ENCODE results near the gene CLDN19.

The CLDN19 gene, protein sequence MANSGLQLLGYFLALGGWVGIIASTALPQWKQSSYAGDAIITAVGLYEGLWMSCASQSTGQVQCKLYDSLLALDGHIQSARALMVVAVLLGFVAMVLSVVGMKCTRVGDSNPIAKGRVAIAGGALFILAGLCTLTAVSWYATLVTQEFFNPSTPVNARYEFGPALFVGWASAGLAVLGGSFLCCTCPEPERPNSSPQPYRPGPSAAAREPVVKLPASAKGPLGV

DNA sequence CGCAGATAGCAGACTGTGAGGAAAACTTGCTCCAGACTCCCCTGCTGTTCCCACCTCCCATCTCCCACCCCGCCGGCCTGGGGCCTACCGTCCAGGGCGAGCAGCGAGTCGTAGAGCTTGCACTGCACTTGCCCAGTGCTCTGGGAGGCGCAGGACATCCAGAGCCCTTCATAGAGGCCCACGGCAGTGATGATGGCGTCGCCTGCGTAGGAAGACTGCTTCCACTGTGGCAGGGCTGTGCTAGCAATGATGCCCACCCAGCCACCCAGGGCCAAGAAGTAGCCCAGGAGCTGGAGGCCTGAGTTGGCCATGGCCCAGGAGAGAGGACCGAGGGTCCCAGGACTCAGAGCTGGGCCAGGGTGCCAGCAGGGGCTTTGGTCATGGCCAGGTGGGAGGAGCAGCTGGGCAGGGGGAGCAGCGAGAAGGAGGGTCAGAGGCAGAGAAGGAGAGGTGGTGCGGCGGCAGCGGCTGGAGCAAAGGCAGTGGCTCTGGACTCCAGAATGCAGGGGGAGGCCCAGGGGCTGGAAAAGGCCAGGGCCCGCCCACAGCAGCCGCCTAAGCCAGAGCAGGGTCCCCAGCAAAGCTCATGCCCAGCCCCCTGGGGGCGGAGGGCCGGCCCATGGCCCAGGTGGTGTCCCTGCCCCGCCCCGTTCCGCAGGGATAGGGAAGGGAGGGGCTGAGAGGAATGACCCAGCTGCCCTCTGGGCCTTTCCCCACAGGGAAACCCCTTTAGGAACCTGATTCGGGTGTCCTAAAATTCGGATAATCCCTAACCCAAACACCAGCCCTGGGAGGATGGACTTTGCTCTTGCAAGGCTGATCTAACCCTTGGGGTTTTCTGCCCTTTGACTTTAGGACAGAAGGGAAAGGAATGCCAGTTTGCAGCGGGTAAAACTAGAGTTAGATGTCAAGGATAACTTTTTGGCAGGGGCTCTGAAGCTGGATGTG, at the start of gene CLDN19:
TSS of gene CLDN19 (minus strand) at position 484 of the 948 bp plus-strand sequence. CDS start at position 311, 173 bp downstream.
- no peak for DNase-seq

DNA sequence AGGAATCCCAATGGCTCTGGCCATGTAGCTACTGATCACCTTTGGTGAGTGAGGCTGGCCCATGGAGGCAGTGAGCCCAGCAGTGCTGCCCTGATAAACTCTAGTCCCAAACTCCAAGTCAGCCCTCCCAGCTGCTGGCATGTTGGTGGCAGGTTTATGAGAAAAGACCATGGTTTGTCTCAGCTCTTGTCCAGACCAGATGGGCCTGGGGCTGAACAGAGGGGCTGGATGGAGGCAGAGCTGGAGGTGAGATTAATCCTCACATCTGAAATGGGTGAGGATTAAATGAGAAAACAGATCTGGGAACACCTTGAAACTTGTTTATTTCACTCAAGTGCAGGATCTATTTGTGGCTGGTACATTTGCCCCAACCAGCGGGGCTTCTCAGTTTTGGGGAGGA, 48.0 kb upstream of the CLDN19 start:
- DNase-seq: no peak

DNA sequence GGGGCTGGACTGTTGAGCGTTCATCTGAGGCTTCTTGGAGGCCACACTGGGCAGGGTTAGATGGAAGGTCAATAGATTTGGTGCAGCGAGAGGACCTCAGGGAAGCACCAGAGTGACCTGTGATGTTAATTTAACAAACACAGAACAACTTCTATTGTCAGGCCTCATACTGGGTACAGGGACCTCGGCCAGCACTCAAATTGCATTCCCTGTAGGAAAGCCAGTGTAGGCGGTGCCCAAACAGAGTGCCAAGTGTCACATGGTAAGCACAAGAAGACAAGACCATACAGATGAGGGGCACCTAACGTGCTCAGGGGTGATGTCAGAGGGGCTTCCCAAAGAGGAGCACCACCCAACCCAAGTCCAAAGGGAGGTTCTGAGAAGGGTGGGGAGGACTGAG, 46.1 kb upstream of the CLDN19 start:
- DNase-seq: no peak

DNA sequence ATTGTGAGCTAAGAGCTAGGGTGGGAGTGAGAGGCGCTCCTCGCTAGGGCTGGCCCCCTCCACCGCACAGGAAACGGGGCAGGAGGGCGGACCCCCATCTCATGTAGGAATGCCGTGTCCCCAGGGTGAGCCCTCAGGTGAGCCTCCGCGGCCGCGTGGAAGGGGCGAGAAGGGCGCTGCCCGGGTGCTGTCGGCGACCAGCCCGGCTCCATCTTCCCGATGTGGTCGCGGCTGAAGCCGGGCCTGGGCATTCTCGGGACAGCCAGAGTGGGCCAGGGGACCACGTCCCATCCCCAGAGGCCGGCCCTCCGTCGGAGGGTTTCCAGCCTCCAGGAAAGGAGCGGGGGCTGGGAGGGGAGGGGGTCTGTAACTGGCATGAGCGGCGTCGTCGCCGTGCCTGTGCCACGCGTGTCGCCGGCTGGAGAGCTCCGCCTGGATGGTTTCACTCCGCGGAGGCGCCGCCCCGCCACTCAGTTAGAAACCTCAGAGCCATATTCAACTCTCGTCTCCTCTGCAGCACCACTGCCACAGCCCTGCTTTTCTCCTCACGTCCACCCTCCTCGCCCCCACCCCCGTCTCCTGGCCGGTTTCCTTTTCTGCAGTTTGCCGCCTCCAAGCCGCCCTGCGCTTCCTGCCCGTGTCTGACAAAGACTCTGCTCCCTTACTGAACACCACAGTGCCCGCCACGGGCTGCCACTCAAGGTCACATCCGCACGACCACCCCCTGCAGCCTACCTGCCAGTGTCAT, 45.1 kb upstream of the CLDN19 start, which contains the start of gene TMEM269:
TSS of gene TMEM269 (plus strand) at position 46 of the 748 bp plus-strand sequence. CDS start 4,903 bp downstream, outside the sequence.
- DNase-seq: peak; percentile 15

DNA sequence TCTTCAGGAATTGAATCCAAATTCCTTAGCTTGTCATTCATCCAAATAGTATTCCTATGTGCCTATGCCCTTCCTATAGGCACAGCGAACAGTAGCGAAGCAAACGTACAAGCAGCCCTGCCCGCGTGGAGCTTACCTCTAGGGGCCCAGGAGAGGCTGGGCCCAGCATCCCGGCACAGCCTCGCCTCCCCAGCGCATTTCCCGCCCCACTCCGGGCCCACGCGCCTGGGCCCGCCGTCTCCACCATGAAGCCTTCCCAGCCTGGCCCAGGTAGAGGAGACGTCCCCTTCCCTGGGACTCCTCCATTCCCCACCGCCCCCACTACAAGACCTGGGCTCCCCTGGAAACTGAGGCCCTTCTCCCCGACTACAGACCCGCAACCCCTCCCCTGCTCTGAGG, 44.5 kb upstream of the CLDN19 start:
- DNase-seq: no peak

DNA sequence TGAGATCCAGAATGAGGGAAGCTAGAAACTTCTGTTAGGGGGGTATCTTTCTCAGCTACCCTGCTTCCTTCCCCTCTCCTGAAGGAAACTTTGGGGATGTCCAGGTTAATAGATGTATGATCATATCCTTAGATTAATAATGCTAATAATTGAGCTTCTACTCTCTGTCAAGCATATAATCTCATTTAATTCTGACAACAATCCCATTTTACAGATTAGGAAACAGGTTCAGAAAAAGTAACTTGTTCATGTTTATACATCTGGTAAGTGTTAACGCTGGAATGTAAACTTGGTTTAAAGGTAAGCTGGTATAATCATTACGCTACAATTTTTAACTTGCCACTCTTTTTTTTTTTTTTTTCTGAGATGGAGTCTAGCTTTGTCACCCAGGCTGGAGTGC, 43.1 kb upstream of the CLDN19 start:
- no peak for DNase-seq

DNA sequence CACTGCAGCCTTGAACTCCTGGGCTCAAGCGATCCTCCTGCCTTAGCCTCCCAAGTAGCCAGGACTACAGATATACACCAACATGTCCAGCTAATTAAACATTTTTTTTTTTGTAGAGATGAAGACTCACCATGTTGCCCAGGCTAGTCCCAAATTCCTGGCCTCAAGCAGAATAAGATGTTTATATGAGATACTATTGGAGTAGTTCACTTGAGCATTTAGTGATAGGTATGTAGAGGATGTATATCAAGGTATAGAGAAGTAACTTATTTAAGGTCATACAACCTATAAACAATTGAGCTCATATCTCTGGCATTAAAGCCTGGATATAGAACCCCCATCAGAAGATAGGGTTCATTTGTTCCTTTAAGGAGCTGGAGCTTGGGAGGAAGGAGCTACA, 40.1 kb upstream of the CLDN19 start:
- no peak for DNase-seq

DNA sequence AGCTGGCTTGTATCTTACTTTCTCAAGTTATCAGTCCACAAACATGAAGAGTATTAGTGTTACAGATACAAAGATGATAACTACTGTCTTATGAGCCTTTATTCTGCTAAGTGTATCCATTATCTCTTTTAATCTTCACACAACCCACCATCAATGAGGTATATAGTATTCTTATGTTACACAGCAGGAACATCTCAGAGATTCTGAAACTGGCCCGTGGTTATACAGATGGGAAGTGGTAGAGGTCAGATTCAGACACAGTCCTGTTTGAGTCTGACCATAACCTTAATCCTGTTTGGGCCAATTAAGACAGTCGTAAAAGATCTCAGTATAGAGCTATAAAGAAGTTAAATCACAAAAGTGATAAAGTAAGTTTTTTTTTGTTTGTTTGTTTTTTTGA, 39.7 kb upstream of the CLDN19 start:
- no peak for DNase-seq

DNA sequence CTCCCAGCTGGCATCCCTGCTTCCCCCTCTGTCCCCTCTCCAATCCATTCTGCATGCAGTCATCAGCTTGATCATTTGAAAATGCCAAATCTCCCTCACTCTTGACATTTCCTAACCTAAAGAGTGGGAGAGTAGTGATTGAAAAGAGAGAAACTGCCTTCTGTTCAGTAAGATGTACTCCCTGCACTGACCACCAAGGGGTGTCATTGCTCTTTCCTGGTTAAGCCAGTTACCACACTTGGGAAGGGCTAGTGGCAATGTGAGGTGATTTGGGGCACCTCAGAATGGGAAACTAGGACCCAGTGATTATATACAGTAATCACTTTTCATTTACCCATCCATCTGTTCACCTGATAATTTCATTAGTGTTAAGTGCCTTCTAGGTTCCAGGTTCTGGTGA, 37.8 kb upstream of the CLDN19 start:
- DNase-seq: no peak

DNA sequence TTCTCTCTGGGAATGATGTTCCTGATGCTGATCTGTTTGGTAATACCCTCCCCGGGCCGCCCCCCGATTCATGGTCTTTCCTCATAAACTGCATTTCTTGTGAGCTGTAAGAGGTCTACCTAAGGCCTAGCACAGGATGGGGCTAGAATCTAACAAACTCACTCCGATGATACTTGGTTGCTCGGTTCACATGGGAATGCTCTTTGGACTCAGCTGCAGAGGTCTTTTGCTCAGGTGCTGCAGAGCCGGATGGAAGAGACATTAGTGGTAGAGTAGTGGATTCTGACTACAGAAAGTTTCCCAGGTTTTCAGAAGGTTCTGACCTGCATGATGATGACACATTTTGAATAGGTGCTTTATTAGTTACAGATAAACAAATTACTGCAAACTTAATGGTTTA, 36.5 kb upstream of the CLDN19 start:
- no peak for DNase-seq

DNA sequence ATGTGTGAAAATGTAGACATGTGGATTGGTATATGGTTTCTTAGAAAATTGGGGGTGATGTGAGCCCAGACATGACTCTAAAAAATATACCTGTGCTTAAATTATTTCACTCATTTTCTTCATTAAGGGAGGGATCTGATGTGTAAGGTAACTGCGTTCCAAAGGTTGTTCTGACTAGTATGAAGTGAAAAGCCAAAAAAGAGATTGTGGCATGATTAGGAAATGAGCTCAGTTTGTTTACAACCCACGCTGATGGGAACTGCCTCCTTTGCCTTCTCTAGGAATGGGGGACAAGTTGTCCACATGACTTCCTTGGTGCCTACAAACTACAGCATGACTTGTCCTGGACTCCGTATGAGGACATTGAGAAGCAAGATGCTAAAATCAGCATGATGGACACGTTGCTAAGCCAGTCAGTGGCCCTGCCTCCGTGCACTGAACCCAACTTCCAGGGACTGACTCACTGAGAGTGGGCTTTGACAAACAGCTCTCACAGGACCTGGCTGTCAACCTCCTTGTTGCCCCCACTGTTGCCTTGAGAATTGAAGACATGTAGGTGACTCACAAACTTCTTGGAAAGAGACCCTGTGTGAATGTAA, 35.0 kb upstream of the CLDN19 start:
- DNase-seq: no peak

DNA sequence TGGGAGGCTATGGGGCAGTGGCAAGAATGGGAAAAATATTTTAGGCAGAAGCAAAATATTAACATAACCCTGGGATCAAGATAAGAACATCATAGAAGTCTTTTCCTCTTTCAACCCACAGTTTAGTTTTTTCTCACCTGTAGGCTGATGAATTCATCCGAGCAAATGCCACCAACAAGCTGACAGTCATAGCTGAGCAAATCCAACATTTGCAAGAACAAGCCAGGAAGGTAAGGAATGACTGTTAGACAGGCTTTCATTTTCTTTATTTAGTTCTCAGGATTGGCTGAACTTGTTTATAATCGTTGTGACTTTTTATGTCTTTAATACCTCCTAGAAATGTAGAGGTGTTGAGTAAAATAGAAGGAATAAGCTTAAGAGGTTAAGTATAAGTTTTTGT, 33.4 kb upstream of the CLDN19 start:
- no peak for DNase-seq

DNA sequence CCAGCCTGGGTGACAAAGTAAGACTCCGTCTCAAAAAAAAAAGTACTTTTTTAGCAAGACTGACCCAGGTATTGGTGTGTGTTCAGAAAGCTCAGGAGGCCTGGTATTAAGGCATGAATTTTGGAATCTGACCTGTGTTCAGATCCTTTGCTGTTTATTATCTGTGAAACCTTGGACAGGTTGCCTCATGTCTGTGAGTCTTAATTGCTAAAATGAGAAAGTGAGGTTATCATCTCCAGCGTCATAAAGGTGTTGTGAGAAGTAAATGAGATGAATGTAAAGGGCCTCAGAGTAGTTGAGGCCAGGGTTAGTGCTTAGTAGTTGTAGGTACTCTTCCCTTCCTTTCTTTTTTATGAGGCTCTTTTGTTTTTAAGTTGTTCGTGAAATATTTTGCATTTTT, 29.8 kb upstream of the CLDN19 start:
- no peak for DNase-seq

DNA sequence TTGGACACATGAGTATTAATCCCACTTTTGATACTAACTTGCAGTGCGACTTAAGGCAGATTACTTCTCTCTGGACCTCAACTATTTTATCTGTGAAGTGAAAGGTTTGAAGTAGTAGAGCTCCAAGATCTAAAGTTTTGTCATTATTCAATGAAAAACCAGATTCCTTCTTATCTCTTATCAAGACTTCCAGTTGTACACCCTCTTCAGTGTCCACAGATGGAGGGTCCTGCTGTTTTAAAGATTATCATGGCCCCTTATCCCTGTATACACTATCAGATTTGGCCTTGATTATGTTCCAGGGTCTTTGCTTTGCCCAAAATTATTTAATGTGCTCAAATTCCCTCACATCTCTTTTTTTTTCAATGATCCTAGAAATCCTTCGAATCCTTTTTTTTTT, 28.1 kb upstream of the CLDN19 start:
- no peak for DNase-seq

DNA sequence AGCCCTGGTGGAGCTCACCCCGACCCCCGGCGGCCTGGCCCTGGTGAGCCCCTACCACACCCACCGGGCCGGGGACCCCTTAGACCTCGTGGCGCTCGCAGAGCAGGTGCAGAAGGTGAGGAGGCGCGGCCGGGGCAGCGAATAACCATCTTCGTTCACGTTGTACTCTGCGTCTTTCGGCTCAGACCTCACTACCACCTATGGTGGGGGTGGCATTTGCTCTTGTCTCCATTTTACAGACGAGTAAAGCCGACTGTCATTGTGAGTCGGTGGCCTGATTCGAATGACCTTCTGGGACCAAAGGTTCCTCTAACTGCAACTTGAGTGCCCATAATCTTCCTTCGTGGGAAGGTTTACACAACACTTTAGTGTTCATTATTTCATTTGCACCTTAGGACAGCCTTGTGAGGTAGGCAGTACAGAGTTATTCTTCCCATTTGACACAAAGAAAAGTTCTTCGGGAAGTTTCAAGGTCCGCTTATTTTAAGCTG, 27.5 kb upstream of the CLDN19 start:
- DNase-seq: no peak

DNA sequence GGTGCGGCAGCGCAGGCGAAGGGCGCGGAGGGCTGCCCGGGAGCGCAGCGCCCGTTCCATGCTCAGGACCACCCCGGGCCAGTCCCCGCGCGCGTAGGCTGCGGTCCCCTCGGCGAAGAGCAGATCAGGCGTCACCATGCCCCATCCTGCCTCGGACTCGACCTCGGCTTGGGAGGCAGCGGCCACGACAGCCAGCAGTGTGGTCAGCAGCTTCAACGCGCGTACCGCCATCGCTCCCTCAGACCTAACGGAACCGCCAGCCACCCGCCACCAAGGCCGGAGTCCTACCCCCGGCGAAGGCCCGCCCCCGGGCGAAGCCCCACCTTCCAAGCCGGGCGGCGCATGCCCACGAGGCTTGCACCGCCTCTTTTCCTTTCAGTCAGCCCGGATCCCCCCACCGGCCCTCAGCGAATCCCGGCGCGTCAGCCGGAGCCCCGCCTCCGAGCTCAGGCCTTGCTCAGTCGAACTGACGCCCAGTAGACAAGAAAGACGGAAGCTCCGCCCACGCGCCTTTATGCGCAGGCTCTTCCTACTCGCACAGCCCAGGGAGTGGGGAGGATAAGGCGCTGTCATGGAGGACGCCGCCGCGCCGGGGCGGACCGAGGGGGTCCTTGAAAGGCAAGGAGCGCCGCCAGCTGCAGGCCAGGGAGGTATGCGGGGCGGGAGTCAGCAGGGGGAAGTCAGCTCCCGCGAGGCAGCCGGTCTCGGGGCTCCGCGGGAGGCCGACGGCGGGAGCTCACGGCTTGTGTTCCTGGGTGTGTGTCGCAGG, 26.9 kb upstream of the CLDN19 start, which contains the start of the genes C1orf50 and P3H1:
TSS of gene C1orf50 (plus strand) at position 509 of the 769 bp plus-strand sequence. CDS start at position 572, 63 bp downstream.
TSS of gene P3H1 (minus strand) at position 288 of the 769 bp plus-strand sequence. CDS start at position 231, 57 bp downstream.
- DNase-seq: peak; percentile 100

DNA sequence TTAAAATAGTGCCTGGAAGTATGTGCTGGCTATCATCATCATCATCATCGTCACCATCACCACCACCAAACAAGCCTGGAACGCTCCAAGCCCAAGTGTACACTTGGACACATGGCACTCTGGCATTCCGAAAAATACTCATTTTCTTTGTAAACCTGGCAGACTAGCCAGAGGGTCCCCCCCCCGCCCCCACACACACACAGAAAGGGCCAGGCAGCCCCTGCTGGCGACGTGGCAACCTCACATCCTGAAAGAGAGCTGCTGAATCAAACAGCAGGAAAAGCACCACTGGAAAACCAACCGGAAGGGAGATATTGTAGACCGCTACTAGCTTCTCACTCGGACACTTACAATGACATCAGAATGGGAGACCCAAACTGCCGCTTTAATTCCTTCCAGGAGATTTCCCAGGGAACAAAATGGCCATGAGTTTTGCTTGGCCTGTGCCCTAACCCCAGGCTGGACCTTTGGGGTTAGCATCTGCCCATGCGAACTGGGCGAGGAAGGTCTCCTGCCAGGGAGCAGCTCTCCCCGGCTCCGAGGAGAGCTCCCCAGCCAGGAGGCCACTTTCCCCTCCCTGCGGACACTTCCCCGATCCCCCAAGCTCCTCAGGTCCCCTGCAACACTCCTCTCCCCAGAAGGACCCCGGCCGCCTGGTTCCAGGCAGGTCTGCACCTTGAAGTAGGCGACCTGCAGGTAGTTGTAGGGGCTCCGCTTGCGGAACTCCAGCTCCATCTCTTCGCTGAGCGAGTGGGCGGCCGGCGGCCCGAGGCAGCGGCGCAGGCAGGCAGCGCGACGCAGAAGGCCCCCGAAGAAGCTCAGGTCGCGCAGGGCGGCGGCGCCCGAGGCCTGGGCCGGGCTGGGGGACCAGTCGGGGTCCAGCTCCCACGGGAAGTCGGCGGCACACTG, 26.1 kb upstream of the CLDN19 start:
- peak; percentile 13 for DNase-seq

DNA sequence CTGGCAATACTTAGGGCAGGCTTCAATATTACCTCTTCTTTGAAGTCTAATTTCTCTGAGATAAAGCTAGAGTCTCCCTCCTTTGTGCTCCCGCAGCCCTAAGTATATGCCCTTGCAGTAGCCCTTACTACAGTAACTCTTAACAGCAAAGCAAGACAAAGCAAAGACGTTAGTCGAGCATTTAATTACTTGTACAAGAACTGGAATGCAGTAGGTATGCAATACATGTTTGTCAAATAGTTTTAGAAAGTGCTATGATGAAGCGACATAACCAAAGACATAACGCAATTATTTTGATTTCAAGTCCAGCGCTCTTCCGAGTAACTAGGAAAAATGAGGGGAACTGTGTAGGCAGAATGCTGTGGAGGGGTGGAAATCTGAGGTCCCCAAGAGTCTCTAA, 25.2 kb upstream of the CLDN19 start:
- no peak for DNase-seq

DNA sequence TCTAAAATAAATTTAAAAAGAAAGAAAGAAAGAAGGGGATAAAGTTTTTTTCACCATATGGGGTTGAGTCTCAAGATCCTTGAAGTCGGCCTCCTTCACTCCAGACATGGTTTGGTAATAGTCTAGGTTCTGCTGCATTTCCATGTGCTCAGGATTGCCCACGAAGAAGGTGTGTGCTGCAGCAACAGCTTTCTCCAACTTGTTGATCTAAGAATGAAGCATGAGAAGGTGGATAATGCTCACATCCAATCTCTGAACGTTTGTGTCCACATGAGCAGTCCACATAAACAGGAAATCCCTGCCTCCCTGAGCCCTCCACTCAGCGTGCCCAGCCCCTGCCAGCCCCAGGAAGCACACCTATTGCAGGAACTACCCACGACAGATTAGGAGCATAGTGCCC, 22.2 kb upstream of the CLDN19 start:
- DNase-seq: no peak

DNA sequence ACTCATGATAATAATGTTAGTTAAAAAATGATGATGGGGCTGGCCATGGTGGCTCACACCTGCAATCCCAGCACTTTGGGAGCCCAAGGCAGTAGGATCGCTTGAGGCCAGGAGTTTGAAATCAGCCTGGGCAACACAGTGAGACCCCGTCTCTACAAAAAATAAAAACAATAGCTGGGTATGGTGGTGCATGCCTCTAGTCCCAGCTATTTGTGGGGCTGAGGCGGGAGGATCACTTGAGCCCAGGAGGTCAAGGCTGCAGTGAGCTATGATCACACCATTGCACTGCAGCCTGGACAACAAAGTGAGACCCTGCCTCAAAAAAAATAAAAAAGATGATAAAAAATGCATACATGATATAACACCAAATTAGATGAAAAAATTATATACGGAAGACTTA, 21.5 kb upstream of the CLDN19 start:
- no peak for DNase-seq

DNA sequence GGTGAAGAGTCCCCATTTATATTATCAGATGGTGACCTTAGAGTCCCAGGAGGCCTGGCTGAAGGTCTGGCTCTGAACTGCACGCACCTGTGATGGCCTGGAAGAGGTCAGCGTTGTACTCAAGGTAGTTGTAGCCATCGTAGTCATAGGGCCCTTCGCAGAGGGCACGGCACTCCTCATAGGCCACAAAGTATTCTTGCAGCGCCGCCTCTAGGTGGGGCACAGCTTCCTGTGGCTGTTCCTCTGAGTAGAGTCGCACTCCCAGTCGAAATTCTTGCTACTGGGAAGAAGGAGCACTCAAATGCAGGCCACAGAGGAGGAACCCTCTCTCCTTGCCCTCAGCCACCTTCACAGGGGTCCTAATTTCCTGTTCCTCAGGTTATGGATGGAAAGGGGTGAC, 19.1 kb upstream of the CLDN19 start:
- DNase-seq: no peak
